ENCODE measurements around the gene ELL2.

The ELL2 gene

GRCh38 chr5:95904827-95905226, 56.8 kb downstream of the ELL2 start:
- DNase-seq: no peak

- DNase-seq: no peak
These were observed 57.8 kb downstream of the ELL2 start for GRCh38 chr5:95903838-95904237.

GRCh38 chr5:95901676-95902627, 59.7 kb downstream of the ELL2 start:
- DNase-seq: peak; percentile 87

GRCh38 chr5:95900383-95900958, 61.2 kb downstream of the ELL2 start:
- peak; percentile 62 for DNase-seq

- no peak for DNase-seq
These were observed 61.8 kb downstream of the ELL2 start for GRCh38 chr5:95899829-95900228.

GRCh38 chr5:95899006-95899405, 62.6 kb downstream of the ELL2 start:
- no peak for DNase-seq

- DNase-seq: no peak
These were observed 65.9 kb downstream of the ELL2 start for GRCh38 chr5:95895771-95896170.

- DNase-seq: no peak
These were observed 66.4 kb downstream of the ELL2 start for GRCh38 chr5:95895251-95895650.

GRCh38 chr5:95892784-95893354, 68.8 kb downstream of the ELL2 start:
- DNase-seq: peak; percentile 53

GRCh38 chr5:95891499-95891898, 70.2 kb downstream of the ELL2 start:
- no peak for DNase-seq

- DNase-seq: no peak
These were observed 72.6 kb downstream of the ELL2 start for GRCh38 chr5:95889076-95889475.

- DNase-seq: no peak
These were observed 73.7 kb downstream of the ELL2 start for GRCh38 chr5:95887977-95888376.

GRCh38 chr5:95886340-95887044, 75.2 kb downstream of the ELL2 start:
- no peak for DNase-seq

GRCh38 chr5:95884511-95884910, 77.1 kb downstream of the ELL2 start:
- no peak for DNase-seq

GRCh38 chr5:95884017-95884325, 77.7 kb downstream of the ELL2 start:
- DNase-seq: no peak

GRCh38 chr5:95883185-95884016, 78.2 kb downstream of the ELL2 start:
- DNase-seq: no peak

- no peak for DNase-seq
These were observed 79.8 kb downstream of the ELL2 start for GRCh38 chr5:95881833-95882232.

GRCh38 chr5:95880081-95880926, 81.3 kb downstream of the ELL2 start:
- DNase-seq: no peak

- no peak for DNase-seq
These were observed 82.0 kb downstream of the ELL2 start for GRCh38 chr5:95879661-95880060.

- no peak for DNase-seq
These were observed 83.0 kb downstream of the ELL2 start for GRCh38 chr5:95878417-95879323.

- DNase-seq: no peak
These were observed 84.9 kb downstream of the ELL2 start for GRCh38 chr5:95876782-95877181.
